NCI-H82 treated with DMSO at 0.1 percent for 48 hours (cell line): ENCODE measurements around the gene IL21R.
"Not testable (repeated sequence)": the region's sequence is repeated elsewhere in the genome, so short reads cannot be mapped to it uniquely, and the experiment has no call there.

ENCODE experiments used
- DNase-seq: peaks from one replicate; lab custom pipeline; 2025; ENCODE audit not compliant: unreplicated experiment; lab: John Stamatoyannopoulos, UW

Gene IL21R

GRCh38 chr16:27441998-27442397, 40.0 kb downstream of the IL21R start:
- DNase-seq = no peak

- DNase-seq = no peak
Measured at GRCh38 chr16:27444015-27444414, 42.0 kb downstream of the IL21R start.

GRCh38 chr16:27444470-27444869, 42.5 kb downstream of the IL21R start:
- no peak for DNase-seq

GRCh38 chr16:27445502-27446175, 43.7 kb downstream of the IL21R start:
- DNase-seq = no peak

- DNase-seq = no peak
Measured at GRCh38 chr16:27446721-27447120, 44.7 kb downstream of the IL21R start.

GRCh38 chr16:27447301-27447700, 45.3 kb downstream of the IL21R start:
- DNase-seq = no peak

- DNase-seq = no peak
Measured at GRCh38 chr16:27448532-27449433, 46.8 kb downstream of the IL21R start.

- DNase-seq = no peak
Measured at GRCh38 chr16:27449434-27450195, 47.6 kb downstream of the IL21R start.

GRCh38 chr16:27450196-27450549, 48.2 kb downstream of the IL21R start:
- DNase-seq = no peak

GRCh38 chr16:27452569-27453493, 50.9 kb downstream of the IL21R start:
- DNase-seq = no peak

- no peak for DNase-seq
Measured at GRCh38 chr16:27453494-27453825, 51.5 kb downstream of the IL21R start.

GRCh38 chr16:27455700-27456099, 53.7 kb downstream of the IL21R start:
- no peak for DNase-seq

GRCh38 chr16:27457605-27457900, 55.6 kb downstream of the IL21R start:
- not testable (repeated sequence) for DNase-seq

- no peak for DNase-seq
Measured at GRCh38 chr16:27458258-27458657, 56.3 kb downstream of the IL21R start.

GRCh38 chr16:27458987-27459688, 57.2 kb downstream of the IL21R start:
- no peak for DNase-seq

GRCh38 chr16:27460213-27460612, 58.2 kb downstream of the IL21R start:
- DNase-seq = no peak

- DNase-seq = no peak
Measured at GRCh38 chr16:27460663-27461482, 58.9 kb downstream of the IL21R start.

- DNase-seq = no peak
Measured at GRCh38 chr16:27461483-27462171, 59.7 kb downstream of the IL21R start.
